ENCODE measurements around the gene FAM114A1.

FAM114A1 gene

GRCh38 chr4:38867478-38868058 lies at the start of gene FAM114A1:
Gene FAM114A1 (plus strand): TSS chr4:38867806. CDS start chr4:38878079, 10,273 bp downstream.
- peak in 1 of 2 experiments; percentile 39 for DNase-seq

GRCh38 chr4:38818441-38818976 lies 49.1 kb upstream of the FAM114A1 start:
- DNase-seq, result no peak

- DNase-seq, result no peak
Measured at GRCh38 chr4:38819569-38819968, 48.0 kb upstream of the FAM114A1 start.

- no peak for DNase-seq
Measured at GRCh38 chr4:38820329-38821061, 47.1 kb upstream of the FAM114A1 start.

GRCh38 chr4:38821739-38822138 lies 45.9 kb upstream of the FAM114A1 start:
- DNase-seq, result no peak

DNA sequence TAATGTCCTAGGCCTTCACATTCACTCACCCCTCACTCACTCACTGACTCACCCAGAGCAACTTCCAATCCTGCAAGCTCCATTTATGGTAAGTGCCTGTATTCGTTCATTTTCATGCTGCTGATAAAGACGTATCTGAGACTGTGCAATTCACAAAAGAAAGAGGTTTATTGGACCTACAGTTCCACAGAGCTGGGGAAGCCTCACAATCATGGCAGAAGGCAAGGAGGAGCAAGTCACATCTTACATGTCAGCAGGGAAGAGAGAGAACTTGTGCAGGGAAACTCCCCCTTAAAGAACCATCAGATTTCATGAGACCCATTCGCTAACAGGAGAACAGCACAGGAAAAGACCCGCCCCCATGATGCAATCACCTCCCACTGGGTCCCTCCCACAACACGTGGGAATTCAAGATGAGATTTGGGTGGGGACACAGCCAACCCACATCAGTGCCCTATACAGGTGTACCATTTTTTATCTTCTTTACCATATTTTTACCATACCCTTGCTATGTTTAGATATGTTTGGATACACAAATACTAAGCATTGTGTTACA lies 44.8 kb upstream of the FAM114A1 start:
- DNase-seq, result no peak

- DNase-seq, result no peak
Measured at GRCh38 chr4:38823766-38824165, 43.8 kb upstream of the FAM114A1 start.

DNA sequence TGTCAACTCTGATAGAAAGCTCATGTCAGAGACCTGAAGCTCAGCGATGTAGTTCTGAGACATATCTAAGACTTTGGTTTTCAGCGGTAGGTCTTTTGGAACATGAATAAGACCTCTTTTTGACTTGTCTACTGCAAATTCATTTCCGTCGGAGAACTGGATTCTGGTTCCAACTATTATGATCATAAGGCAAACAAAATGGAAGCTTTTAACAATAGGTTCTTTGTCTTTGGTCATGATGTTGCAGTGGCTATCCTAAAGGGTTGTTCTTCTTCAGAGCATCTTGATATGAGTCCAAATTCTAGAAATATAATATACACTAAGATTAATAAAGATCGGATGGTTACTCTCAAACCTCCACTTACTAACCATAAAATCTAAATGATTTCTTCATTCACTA lies 38.4 kb upstream of the FAM114A1 start:
- no peak for DNase-seq

DNA sequence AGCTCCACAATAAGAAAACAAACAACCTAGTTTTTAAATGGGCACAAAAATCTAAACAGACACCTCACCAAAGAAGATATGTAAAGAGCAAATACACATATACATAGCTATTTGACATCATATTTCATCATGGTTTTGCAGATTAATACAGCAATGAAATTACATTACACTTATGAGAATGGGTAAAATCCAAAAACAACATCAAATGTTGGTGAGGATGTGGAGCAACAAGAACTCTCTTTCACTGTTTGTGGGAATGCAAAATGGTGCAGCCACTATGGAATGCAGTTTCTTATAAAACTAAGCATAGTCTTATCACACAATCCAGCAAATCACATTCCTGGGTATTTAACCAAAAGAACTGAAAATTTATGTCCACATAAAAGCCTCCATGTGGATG lies 36.0 kb upstream of the FAM114A1 start:
- no peak for DNase-seq

- DNase-seq, result no peak
Measured at GRCh38 chr4:38832206-38832605, 35.4 kb upstream of the FAM114A1 start.

GRCh38 chr4:38832624-38833528 lies 34.7 kb upstream of the FAM114A1 start:
- no peak for DNase-seq

- DNase-seq, result no peak
Measured at GRCh38 chr4:38834570-38834969, 33.0 kb upstream of the FAM114A1 start.

- DNase-seq, result no peak
Measured at GRCh38 chr4:38837334-38837733, 30.3 kb upstream of the FAM114A1 start.

- no peak for DNase-seq
Measured at GRCh38 chr4:38837849-38838248, 29.8 kb upstream of the FAM114A1 start.

DNA sequence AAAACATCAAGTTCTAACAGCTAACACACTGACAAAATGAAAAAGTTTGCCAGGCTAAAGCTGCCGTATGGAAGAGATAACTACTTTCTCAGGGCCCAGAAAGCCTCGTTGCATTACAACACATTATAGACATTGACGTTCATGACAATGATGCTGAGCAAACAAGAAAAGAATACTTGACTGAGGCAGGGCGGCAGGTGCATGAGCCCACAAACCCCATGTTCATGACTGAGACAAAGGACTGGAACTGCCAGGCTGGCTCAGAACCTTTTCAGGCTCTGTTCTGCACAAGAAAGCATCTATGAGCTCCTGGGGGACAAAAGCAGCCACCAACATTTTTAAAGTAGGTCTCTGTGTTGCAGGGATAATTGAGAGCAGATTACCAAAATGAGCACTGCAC lies 24.6 kb upstream of the FAM114A1 start:
- DNase-seq, result peak; percentile 83 to 85

DNA sequence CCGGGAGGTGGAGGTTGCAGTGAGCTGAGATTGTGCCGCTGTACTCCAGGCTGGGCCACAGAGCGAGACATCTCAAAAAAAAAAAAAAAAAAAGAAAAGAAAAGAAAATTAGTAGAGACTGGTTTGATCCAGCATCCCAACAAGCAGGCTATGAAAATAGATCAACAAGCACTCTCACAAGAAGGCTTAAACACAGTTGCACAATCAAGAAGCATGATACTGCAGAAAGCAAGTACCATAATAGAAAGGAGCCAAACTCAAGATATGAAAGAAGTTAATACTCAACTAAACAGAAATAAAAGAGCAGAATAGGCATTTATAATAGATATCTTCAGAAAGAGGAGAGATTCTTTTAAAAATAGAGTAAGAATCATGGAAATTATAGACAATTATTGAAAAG lies 21.6 kb upstream of the FAM114A1 start:
- DNase-seq, result no peak

DNA sequence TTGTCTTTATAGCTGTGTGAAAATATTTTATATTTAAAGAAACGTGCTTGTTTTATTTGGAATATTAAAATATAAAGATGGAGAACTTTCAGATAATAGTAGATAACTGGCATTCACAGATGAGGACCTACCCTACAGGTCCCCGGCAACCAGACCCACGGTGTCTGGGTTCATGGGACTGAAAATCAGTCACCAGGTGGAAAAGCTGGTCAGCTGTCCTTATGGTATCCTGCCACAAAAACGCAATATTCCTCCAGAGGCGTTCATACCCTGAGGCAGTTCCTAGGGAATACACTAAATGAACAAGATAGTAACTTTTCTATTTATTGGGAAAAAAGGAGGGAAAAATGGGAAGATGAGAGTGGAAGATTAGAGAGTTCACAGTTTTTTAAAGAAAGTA lies 12.1 kb upstream of the FAM114A1 start:
- no peak for DNase-seq

DNA sequence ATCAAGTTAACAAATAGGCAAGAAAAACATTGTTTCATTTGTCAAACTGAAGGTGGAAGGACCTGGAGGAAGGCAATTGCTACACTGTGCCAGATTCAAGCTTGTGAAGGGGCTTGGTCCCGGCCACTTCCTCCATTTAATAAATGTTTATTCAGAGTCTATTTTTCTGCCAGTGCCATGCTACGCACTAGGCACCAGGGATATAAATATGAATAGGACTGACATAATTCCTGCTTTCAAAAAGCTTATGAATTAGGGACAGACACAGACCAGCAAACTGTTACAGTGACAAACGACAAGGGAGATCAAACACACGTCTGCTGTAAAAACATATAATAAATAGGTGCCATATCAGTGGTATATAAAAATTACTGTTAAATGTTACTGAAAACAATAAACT lies 11.6 kb upstream of the FAM114A1 start:
- DNase-seq, result no peak

DNA sequence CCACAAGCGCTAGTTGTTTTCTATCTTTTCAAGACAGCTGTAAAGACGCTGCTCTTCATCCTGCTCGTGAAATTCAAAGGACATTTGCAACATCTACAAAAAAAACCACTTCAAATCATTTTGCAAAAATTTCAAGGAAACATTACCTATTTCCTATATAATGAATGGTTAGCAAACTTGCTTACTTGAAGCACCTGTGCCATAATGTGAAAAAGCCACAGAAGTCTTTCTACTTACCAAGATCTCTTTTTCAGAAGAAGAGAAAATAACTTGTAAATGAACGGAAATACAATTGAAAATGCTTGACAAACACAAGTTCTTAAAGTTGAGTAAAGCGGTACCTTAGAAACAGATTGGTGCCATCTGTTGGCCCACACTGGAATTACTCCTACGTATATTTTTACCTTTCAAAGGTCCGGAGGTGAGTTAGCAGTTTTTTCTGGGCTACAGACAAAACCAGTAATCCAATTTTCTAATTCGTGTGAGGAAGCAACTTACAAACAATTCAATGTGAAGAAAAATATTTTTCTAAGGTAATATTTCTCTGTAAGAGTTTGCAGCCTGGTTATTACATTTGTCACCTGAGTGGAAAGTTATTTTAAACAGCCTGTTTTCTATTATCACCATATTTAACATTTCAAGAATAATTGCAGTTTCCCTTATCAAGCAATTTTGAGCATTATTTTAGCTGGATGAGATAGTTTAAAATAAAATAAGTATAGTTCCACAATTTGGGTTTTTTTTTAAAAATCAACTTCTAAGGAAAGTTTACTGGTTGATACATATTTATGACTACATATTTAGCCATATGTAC lies 10.9 kb upstream of the FAM114A1 start, which contains the start of gene TLR6:
TSS of gene TLR6 (minus strand) at position 294 of the 814 bp plus-strand sequence. CDS start 27,344 bp downstream, outside the sequence.
- DNase-seq, result no peak

DNA sequence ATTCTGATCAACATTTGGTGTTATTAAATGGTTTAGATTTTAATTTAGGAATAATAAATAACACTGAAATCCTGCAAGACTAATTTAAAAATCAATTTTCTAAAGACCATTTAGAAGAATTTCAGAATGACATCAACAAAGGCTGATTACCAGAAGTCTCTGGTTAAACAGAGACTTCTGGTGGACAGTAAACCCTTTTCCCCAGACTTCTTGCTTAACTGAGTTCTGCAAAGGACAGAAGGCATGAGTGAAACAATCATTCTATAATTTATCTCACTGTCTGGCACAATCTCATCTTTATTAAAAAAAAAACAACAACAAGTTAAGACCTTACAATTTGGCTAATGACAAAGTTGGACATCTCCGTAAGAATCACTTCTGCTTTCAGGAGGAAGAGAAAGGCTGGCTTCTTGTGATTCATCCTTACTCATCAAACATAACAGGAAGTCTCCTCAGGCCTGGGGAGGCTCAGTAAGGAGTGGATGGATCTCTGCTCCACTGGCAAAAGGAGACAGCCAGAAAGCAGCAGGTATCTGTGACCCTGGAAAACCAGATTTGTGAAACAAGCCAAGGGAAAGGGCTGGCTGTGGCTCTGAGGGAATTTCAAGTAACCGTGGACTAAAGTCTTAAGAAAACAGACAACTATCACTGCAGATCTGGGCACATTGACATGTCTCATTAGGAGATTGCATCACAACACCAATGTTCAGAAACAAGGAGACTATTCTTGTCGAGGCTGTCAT lies 10.1 kb upstream of the FAM114A1 start:
- DNase-seq, result no peak

DNA sequence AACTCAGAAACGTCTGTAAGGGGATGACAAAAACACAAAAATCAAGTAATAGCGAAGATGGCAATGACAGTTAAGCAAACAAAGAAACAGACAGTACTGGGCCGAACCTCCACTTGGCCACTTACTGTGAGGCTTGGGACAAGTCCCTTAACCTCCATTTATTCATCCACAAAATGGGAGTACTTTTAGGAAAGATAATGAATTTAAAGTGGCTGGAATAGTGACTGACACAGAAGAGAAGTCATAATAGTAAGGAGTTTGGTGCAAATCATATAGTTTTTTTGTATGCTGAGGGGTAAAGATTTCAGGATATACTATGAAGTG lies 9.5 kb upstream of the FAM114A1 start:
- DNase-seq, result no peak

Measured in NCI-H1930 (cell line).